GM18858 (cell line): Measurements from ENCODE around the gene CASKIN2.

Experiments
- ATAC-seq: cut with Tn5 transposase; IDR thresholded peaks from one replicate; pipeline ENCODE4 v1.9.1; 2021; ENCODE audit not compliant: unreplicated experiment

CASKIN2 gene

GRCh38 chr17:75515496-75516254 is at the start of gene CASKIN2:
Gene CASKIN2, minus strand, starts transcription at chr17:75515537. Its CDS starts 1,733 bp downstream, at chr17:75513804.
- ATAC-seq: peak; percentile 5

GRCh38 chr17:75565066-75565465 is 49.7 kb upstream of the CASKIN2 start:
- no peak for ATAC-seq

- no peak for ATAC-seq
Measured at GRCh38 chr17:75564195-75564594, 48.9 kb upstream of the CASKIN2 start.

DNA sequence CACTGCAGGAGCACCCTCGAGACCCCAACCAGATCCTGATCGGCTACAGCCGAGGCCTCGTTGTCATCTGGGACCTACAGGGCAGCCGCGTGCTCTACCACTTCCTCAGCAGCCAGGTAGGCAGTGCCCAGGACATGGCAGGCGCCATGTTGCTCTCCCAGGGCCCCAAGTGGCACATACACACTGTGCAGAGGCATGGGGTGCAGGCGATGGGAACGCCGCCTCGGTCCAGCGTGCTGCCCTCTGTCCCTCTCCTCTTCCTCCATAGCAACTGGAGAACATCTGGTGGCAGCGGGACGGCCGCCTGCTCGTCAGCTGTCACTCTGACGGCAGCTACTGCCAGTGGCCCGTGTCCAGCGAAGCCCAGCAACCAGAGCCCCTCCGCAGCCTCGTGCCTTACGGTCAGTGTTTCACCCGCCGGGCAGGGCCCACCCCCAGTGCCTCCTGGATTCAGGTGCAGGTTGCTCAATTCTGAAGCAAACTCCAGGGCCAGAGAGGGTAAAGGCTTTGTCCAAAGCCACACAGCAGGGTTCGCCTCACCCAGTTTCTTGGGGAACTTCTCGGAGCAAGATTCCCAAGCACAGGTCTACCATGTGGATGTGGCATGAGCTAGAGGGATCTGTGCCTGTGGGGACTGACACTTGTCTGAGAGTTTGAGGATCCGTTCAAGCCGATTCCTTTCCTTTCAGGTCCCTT is 47.9 kb upstream of the CASKIN2 start:
- no peak for ATAC-seq

DNA sequence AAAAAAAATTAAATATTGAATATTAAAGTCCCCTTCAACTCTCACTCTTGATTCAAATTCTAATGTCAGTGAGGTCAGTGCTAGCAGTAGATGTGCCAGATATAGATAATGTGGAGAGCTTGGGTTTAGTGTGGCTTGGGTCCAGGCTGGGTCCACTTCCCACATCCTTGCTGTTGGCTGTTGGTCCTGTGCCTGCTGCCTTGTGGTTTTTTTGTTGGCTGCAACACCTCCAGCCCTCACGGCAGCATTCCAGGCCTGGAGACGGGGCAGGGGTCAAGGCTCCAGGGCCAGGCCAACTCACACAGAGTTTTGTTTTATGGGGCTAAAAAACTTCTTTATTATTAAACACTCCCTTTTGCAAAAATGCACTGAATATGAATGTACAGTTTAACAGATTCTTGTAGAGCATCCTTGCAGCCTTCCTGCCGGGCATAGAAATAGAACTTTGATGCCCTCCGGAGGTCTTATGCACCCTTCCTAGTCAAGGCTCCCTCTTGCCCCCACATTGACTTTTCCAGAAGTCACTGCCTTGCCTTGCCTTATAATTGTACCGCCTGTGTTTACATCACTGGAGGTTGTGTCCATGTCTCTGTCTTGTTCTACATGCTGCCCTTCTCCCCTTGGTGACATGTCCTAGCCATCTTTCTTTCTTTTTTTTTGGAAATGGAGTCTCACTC is 46.7 kb upstream of the CASKIN2 start:
- ATAC-seq: no peak

DNA sequence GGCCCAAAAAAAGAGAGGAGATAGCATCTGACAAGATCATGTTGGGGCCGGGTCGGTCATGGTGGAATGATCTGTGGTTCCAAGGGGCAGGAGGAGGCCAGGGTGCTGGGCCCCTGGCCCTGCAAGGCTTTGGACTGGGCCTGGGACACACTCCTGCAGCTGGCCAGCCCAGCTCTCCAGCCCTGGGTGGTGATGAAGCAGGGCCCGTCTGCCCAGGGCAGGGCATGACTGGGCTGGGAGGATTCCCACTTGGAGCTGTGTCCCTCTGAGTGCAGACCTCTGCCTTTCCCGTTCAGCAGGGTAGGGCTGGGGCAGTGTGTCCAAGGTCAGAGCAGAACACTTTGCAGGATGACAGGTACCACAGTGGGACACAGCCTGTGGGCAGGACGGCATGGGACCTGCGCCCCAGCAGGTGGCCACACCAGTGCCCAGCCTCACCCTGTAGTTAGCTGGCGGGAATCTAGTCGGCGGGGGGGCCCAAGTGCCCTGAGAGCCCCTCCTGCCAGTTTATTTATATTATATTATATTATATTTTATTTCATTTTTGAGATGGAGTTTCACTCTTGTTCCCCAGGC is 44.7 kb upstream of the CASKIN2 start:
- no peak for ATAC-seq

DNA sequence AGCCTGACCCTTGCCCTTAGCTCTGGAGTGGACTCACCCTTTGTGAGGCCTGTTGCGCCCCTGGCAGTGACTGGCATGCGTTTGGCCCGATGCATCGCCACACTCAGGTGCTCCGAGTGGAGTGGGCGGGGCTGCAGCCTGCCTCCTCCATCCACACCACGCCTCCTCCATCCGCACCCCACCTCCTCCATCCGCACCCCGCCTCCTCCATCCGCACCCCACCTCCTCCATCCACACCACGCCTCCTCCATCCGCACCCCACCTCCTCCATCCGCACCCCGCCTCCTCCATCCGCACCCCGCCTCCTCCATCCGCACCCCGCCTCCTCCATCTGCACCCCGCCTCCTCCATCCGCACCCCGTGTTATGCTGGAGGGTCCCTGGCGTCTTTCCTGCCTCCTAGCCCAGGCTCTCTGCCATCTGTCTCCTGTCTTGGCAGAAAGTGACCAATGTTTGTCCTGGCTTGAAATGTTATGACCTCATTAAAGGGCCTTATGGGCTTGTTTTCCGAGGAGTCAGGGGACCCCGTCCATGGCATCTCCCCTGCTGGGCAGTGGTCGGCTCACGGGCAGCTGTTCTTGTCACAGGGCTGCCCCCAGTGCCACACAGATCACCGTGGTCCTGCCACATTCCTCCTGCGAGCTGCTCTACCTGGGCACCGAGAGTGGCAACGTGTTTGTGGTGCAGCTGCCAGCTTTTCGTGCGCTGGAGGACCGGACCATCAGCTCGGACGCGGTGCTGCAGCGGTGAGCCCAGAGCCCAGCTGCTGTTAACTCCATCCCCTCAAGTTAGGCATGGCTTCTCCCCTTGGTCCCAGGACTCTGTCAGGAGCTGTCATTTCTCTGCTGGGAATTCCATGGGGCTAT is 43.6 kb upstream of the CASKIN2 start:
- no peak for ATAC-seq

- ATAC-seq: no peak
Measured at GRCh38 chr17:75557852-75558665, 42.7 kb upstream of the CASKIN2 start.

GRCh38 chr17:75557075-75557851 is 41.9 kb upstream of the CASKIN2 start:
- no peak for ATAC-seq

GRCh38 chr17:75555679-75556153 is 40.4 kb upstream of the CASKIN2 start:
- ATAC-seq: no peak

GRCh38 chr17:75553295-75554110 is 38.2 kb upstream of the CASKIN2 start:
- no peak for ATAC-seq

DNA sequence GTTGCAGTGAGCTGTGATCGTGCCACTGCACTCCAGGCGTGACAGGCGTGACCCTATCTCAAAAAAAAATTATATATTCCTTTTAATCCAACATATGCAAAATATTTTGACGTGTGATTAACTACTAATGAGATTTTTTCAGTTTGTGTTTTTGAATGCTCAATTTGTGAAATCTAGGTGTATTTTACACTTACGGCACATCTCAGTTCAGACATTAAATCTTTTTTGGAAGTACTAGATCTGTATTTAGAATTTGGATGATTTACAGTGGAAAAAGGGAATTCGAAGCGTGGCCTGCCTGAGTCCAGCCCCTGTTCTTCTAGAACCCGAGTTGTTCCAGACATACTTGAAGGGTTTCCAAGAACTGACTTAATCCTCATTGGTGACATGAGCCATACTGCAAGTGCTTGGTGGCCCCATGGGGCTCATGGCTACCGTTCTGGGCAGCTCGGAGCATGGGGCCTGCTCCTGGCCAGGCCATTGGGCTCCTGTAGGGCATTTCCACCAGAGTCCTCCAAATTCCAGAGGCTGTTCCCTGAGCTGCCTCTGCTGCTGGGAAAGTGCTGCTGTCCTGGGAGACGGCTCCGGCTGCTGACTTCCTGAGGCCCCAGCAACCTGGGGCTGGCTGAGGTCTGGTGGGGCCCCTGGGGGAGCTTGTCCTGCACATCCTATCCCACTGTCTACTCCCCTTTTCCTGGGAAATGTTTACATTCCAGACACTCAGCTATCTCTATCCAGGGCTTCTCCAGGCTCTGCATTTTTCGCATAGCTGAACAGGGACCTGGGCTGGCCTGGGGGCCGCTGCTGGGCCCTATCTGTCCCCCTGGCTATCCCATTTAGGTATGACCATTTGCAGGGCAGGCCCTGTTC is 37.3 kb upstream of the CASKIN2 start:
- no peak for ATAC-seq

DNA sequence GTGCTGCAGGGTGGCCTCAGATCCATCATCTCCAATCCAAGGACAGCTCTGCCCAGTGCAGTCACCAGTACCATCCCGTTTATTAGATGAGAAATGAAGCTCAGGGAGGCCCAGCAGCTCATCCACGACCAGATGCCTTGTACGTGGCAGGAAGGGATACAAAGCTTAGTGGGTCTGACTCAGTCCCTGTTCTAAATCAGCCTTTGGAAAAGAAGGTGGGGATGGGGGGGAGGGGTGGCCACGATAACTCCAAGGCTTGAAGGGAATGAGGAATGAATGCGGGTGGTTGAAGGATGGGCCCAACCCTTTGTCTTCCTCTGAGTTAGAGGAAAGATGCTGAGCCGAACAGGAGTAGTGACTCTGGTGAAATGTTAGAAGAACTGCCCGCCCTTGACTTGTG is 35.9 kb upstream of the CASKIN2 start:
- ATAC-seq: no peak

DNA sequence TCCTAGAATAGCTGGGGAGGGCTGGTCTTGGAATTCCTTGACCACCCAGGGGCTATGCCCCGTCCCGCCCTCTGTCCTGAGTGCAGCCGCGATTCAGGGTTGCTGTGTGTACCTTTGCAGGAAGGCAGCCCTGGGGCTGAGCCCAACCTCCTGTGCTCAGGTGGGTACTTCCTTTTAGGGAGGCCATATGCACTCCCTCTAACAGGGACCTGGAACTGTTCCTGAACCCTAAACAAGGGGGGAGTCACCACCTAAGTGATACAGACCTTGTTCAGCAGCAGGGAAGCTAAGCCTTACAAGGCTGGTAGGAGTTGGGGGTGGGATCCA is 34.8 kb upstream of the CASKIN2 start:
- no peak for ATAC-seq

DNA sequence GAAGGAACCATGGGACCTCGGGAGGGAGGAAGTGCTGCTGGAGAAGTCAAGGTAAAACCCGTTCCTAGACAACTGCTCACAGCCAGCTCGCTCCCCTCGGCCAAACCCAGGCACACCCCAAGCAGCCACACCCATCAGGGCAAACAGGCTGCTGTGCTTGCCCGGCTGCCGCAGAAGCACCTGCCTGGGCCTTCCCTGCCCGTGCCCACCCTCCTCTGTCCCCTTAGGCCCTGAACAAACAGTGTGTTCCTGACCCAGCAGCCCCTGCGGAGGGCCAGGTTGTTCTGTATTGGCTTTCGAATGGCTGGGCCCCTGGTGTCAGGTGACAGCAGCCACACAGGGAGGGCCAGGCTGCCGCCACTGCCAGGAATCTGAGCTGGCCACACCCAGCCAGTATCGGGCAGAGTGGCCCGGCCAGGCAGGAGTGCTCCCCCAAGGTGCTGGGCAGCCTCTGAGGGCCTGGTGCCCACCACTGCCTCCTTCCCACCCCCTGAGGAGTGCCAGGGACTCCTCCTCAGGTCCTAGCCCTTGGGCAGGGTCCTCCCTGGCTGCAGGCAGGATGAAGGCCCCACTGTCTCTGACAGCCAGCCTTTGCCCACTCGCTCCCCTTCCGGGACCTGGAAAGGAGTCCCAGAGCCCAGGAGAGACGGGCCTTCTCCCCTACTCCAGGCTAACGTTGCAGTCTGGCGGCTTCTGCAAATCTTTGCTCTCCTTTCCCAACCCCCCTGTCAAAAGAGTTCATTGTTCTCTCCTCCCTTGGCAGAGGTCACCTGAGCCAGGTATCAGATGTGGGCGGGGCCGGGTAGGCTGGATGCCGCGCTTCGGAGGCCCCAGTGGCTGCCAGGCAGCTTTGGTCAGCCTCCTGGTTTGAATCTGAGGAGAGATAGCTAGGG is 34.2 kb upstream of the CASKIN2 start:
- ATAC-seq: no peak

GRCh38 chr17:75548813-75549212 is 33.5 kb upstream of the CASKIN2 start:
- no peak for ATAC-seq
